Measurements from ENCODE around the gene OR2V2.

Gene OR2V2

GRCh38 chr5:181207214-181207959, 60.0 kb downstream of the OR2V2 start:
- H3K27ac Mint-ChIP-seq: peak overlapping the region; percentile 96
- H3K4me1 Mint-ChIP-seq (ENCODE audit: low read depth): peaks cover 34% of the 10 kb centered on the region
- no peaks in the 10 kb centered on the region for H3K36me3 Mint-ChIP-seq
- peak overlapping the region; percentile 91 for H3K4me3 Mint-ChIP-seq
- H3K9me3 Mint-ChIP-seq (ENCODE audit: low read depth): no peaks in the 10 kb centered on the region
- H3K27me3 Mint-ChIP-seq: no peaks in the 10 kb centered on the region

GRCh38 chr5:181207960-181208253, 60.5 kb downstream of the OR2V2 start:
- Mint-ChIP-seq H3K27me3 (no peaks in the 10 kb centered on the region), H3K27ac (peak overlapping the region; percentile 96), H3K4me3 (peak overlapping the region; percentile 91), H3K4me1 (ENCODE audit: low read depth) (peaks cover 34% of the 10 kb centered on the region), H3K9me3 (ENCODE audit: low read depth) (no peaks in the 10 kb centered on the region), H3K36me3 (no peaks in the 10 kb centered on the region)

Measured in activated naive CD8-positive, alpha-beta T cell (primary cell).